Astrocyte of the spinal cord (primary cell): ENCODE data around the gene C3orf80.

Experiments used
- DNase-seq: peaks from one replicate; pipeline ENCODE4 v3.0.0; 2011; ENCODE audit warnings: low read depth, low spot score
- H3K4me3 ChIP-seq: 2 replicates; pipeline ENCODE4 v1.5.1; 2011; ENCODE audit warnings: low read depth, mild to moderate bottlenecking, low read length, moderate library complexity
- in situ Hi-C: cut with HindIII; loops from 2 replicates; pipeline ENCODE4 v1.10.0; 2017; ENCODE audit warnings: low sequenced_read_pairs
- TF ChIP-seq, protein P1 (sequence below): IDR thresholded peaks from 2 replicates; pipeline ENCODE4 v1.5.1; 2012; ENCODE audit warnings: low read depth, mild to moderate bottlenecking, low read length, inconsistent platforms

The C3orf80 gene

DNA sequence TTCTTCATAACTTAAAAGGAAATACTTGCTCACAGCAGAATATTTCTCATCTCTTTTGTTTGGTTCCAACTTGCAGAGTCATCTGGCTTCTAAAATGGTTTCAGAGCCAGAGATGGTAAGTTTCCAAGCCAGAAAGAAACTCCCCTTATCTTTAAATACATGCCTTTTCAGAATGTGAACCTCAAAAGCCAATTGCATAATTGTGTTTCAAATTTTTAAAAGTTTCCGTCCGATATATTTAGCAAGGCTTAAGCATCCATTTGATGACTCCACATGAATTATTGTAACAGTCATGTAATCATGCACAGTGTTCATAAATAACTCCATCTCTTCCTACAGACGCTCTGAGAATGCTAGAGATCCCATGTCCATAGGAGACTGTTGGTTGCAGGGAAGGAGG lies 40.6 kb upstream of the C3orf80 start:
- in situ Hi-C loops: no loop called here
- H3K4me3 ChIP-seq: no peak overlapping the region
- peak; percentile 36 for DNase-seq
- TF ChIP-seq, protein P1, sequence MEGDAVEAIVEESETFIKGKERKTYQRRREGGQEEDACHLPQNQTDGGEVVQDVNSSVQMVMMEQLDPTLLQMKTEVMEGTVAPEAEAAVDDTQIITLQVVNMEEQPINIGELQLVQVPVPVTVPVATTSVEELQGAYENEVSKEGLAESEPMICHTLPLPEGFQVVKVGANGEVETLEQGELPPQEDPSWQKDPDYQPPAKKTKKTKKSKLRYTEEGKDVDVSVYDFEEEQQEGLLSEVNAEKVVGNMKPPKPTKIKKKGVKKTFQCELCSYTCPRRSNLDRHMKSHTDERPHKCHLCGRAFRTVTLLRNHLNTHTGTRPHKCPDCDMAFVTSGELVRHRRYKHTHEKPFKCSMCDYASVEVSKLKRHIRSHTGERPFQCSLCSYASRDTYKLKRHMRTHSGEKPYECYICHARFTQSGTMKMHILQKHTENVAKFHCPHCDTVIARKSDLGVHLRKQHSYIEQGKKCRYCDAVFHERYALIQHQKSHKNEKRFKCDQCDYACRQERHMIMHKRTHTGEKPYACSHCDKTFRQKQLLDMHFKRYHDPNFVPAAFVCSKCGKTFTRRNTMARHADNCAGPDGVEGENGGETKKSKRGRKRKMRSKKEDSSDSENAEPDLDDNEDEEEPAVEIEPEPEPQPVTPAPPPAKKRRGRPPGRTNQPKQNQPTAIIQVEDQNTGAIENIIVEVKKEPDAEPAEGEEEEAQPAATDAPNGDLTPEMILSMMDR: no peak

DNA sequence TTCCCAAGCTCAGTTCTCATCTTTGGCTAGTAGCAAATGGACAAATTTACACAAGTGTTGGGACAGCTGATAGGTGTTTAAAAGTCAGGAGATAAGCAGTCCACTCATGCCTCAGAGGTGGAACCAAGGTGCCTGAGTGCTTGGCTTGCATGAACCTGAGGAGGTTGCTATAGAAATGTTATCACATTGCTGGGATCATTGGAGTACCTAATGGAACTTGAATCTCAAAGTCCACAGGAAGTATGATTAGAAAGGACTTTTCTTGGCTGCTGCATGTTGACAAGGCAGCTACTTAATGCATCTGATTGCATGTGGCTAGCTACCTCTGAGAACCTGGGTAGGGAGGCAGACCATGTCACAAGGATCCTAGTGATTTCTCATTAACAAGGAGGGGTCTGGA lies 39.5 kb upstream of the C3orf80 start:
- H3K4me3 ChIP-seq: no peak overlapping the region
- TF ChIP-seq, protein P1: no peak
- no peak for DNase-seq
- in situ Hi-C loops: no loop called here

DNA sequence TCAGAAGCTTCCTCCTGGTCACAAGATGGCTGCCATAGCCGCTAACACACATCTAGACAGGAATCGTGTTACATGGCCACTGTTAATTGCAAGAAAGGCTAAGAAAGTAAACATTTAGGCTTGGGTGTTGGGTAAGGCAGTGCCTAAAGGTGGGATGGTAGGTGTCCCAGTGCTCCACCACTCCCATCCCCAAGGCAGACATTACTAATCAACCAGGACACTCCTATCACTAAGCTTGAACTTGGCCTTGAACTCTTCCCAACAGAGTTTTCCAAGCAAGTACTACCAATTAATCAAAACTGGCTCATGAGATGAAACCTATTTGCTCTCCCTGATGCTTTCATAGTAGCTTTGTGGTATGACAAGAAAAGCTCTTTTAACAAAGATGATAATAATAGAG lies 37.9 kb upstream of the C3orf80 start:
- TF ChIP-seq, protein P1: no peak
- DNase-seq: no peak
- in situ Hi-C loops: no loop called here
- no peak overlapping the region for H3K4me3 ChIP-seq

DNA sequence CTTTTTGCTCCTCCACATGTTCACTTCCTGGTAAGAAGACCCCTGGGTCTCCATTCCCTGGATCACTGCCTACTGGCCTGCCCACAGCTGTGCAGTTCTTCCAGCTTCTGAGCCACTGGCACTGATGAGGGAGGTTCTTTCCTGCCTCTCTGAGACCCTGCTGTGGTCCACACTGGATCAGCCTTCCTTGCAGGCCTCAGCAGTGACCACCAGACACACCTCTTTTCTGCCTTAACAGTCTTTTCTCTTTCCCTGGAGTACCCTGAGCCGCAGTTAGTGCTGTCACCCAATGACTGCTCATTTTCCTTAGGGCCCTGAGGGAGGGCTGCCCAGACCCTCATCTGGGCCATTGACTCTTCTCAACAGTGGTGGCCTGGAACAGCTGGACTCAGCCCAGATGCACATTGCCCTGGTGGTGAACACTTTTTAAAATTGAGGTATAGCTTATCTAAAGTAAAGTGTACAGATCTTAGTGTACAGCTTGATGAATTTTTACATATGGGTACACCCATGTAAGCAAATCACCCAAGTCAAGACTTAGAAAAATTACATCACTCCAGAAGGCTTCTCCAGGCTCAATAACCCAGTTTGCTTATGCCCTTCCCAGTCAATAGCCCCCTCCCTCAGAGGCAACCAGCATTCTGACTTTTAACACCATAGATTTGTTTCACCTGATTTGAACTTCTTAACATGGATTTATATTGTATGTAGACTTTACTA lies 32.8 kb upstream of the C3orf80 start:
- TF ChIP-seq, protein P1: no peak
- H3K4me3 ChIP-seq: no peak overlapping the region
- no peak for DNase-seq
- in situ Hi-C loops: no loop called here

DNA sequence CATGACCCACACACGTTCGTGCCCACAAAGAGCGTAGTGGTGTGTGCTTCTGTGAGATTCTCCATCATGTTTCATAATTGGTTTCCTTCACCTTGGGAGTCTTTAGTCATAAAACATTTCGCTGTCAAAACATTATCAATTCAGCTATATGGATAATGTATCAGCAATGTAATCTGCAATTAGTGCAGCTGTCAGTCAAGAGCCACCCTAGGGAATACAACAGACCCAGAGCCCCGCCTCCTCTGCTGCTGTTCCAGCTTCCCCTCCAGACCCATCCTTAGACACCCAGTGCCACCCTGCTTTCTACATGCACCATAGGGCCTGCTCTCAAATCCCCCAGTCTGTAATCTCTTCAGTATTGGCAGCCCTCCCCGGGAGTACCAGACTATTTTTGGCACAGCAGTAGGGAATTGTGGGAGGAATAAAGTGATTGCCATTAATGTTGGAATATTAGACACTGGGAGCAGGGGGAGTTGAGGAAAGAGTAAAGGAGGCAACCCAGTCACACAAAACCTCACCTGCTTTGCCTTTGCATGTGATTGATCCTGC lies 31.5 kb upstream of the C3orf80 start:
- in situ Hi-C loops: no loop called here
- TF ChIP-seq, protein P1: no peak
- DNase-seq: no peak
- no peak overlapping the region for H3K4me3 ChIP-seq

DNA sequence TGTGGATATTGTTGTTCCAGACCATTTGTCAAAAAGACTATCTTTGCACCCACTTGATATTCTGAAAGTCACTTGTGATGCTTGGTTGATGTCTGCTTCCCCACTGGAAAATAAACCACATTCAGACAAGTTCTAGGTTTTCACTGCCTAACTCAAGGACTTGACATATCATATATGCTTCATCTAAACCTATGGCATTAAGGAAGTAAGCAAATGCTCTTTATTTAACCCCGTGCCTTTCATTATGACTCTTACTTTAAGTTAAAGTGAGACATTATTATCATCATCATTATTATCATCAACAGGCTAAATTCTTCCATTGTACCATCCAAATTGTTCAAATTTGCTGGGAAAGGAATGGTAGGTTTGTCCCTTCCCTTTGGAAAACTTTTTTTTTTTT lies 30.8 kb upstream of the C3orf80 start:
- TF ChIP-seq, protein P1: no peak
- no peak for DNase-seq
- no peak overlapping the region for H3K4me3 ChIP-seq
- in situ Hi-C loops: no loop called here

DNA sequence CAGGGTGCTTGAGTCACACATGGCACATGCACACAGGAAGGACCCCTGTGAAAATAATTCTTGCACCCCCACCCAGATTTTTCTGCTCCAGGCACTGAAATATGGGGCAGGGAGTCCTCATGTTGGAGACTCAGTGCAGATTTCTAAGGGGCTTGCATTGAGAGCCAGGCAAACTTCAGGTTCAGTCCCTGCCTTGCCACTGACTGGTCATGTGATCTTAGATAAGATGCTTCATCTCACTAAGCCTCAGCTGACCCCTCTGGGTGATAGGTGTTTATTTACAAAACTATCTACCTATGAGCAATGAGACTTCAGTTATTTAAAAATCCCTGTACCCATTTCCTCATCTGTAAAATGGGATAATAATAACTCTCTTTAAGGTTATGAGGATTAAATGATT lies 30.1 kb upstream of the C3orf80 start:
- in situ Hi-C loops: no loop called here
- no peak overlapping the region for H3K4me3 ChIP-seq
- TF ChIP-seq, protein P1: no peak
- DNase-seq: no peak
